Spinal cord (tissue), 10 donors: ENCODE measurements around the gene ACP4. TPM values are rescaled to one million over a fixed set of nuclear protein-coding genes. Genes with fewer than 3 reads are reported as not detected.
"Not testable (repeated sequence)": the region's sequence is repeated elsewhere in the genome, so short reads cannot be mapped to it uniquely, and the experiment has no call there.

Experiments
- DNase-seq, 6 donors: peaks; one replicate each; pipeline versions ENCODE4 v3.0.0 to v3.0.0-alpha.2; 2013 to 2015; ENCODE audit warnings: low spot score in 6 of 6, low read depth in 4 of 6
- H3K27ac ChIP-seq: one replicate; pipeline ENCODE4 v1.5.1; 2013; ENCODE audit warnings: low read depth, low read length, control low read depth
- H3K27me3 ChIP-seq: one replicate; pipeline ENCODE4 v1.6.1; 2013; ENCODE audit warnings: low read length; ENCODE audit not compliant: control insufficient read depth, insufficient read depth
- H3K36me3 ChIP-seq: one replicate; pipeline ENCODE4 v1.6.1; 2013; ENCODE audit warnings: low read length; ENCODE audit not compliant: control insufficient read depth, insufficient read depth
- H3K4me1 ChIP-seq: one replicate; pipeline ENCODE4 v1.6.1; 2013; ENCODE audit warnings: low read length; ENCODE audit not compliant: control insufficient read depth, insufficient read depth
- H3K4me3 ChIP-seq: one replicate; pipeline ENCODE4 v1.5.1; 2013; ENCODE audit warnings: low read depth, low read length, control low read depth
- H3K9me3 ChIP-seq: one replicate; pipeline ENCODE4 v1.6.1; 2013; ENCODE audit warnings: low read length; ENCODE audit not compliant: control insufficient read depth, insufficient read depth
- WGBS: methylation state at CpG from one replicate; pipeline ENCODE4 v1.1.5; 2013; ENCODE audit warnings: missing lambda C conversion rate; ENCODE audit not compliant: insufficient coverage; 5-methylcytosine and 5-hydroxymethylcytosine counted together
- polyA plus RNA-seq, 2 donors: library from polyadenylated mRNA; unstranded; fragments of 120-200 nt; gene quantifications; one replicate each; pipeline ENCODE4 v1.2.1, GENCODE V29; 2013; ENCODE audit not compliant: insufficient read length in 2 of 2
- total RNA-seq, 2 donors: library from RNA; depleted of rRNA in 1 of 2; stranded (reverse); fragments of 120-200 nt in 1 of 2; fragments of >200 nt in 1 of 2; gene quantifications; one replicate each; pipeline versions ENCODE4 v1.2.3 to v1.2.4, GENCODE V29; 2013 to 2014
- donor health status: healthy.

ACP4 gene
- total and polyA plus RNA-seq, 4 donors: 0.44 TPM; not detected in 3

GRCh38 chr19:50803633-50804419 is 13.6 kb downstream of the ACP4 start:
- Histone ChIP-seq H3K27me3 (no peaks in the 10 kb centered on the region), H3K9me3 (no peaks in the 10 kb centered on the region), H3K4me1 (peaks cover 22% of the 10 kb centered on the region), H3K36me3 (peaks cover 32% of the 10 kb centered on the region), H3K4me3 (peak overlapping the region; percentile 68), H3K27ac (peak overlapping the region; percentile 99)
- peak in 1 of 6 donors; percentile 54 for DNase-seq
- under 1% methylated on average over 32 of the region's 40 CpGs for WGBS

GRCh38 chr19:50804420-50805272 is 14.4 kb downstream of the ACP4 start:
- WGBS: 0% methylated on average over 61 of the region's 62 CpGs
- peaks cover 22% of the 10 kb centered on the region for H3K4me1 ChIP-seq
- H3K27me3 ChIP-seq: no peaks in the 10 kb centered on the region
- peak; percentile 97 to 100 (median 99) for DNase-seq
- peak overlapping the region; percentile 68 for H3K4me3 ChIP-seq
- H3K9me3 ChIP-seq: no peaks in the 10 kb centered on the region
- H3K36me3 ChIP-seq: peaks cover 24% of the 10 kb centered on the region
- H3K27ac ChIP-seq: peak overlapping the region; percentile 99

- no peak for DNase-seq
- peaks cover 6% of the 10 kb centered on the region for H3K4me1 ChIP-seq
- no peaks in the 10 kb centered on the region for H3K9me3 ChIP-seq
- H3K27ac ChIP-seq: no peak overlapping the region
- peaks cover 4% of the 10 kb centered on the region for H3K27me3 ChIP-seq
- no CpG with 5 or more reads among the region's 1 CpG for WGBS
- no peaks in the 10 kb centered on the region for H3K36me3 ChIP-seq
- H3K4me3 ChIP-seq: no peak overlapping the region
Measured at GRCh38 chr19:50808856-50809255, 18.6 kb downstream of the ACP4 start.

- DNase-seq, H3K4me3 ChIP-seq, H3K27ac ChIP-seq, H3K9me3 ChIP-seq, H3K4me1 ChIP-seq, H3K36me3 ChIP-seq: not testable (repeated sequence)
- WGBS: 84% methylated on average over 3 of the region's 3 CpGs
- peaks cover 13% of the 10 kb centered on the region for H3K27me3 ChIP-seq
Measured at GRCh38 chr19:50811622-50812238, 21.5 kb downstream of the ACP4 start.

- no peak for DNase-seq
- WGBS: 74% methylated on average over 3 of the region's 3 CpGs
- Histone ChIP-seq H3K27ac (no peak overlapping the region), H3K4me3 (no peak overlapping the region), H3K4me1 (no peaks in the 10 kb centered on the region), H3K36me3 (no peaks in the 10 kb centered on the region), H3K27me3 (peaks cover 19% of the 10 kb centered on the region), H3K9me3 (no peaks in the 10 kb centered on the region)
Measured at GRCh38 chr19:50812474-50812873, 22.3 kb downstream of the ACP4 start.

- 87% methylated on average over 4 of the region's 5 CpGs for WGBS
- Histone ChIP-seq H3K27ac (no peak overlapping the region), H3K27me3 (peaks cover 43% of the 10 kb centered on the region), H3K9me3 (no peaks in the 10 kb centered on the region), H3K4me1 (peaks cover 8% of the 10 kb centered on the region), H3K4me3 (no peak overlapping the region), H3K36me3 (no peaks in the 10 kb centered on the region)
- DNase-seq: no peak
Measured at GRCh38 chr19:50814883-50815282, 24.7 kb downstream of the ACP4 start.

- Histone ChIP-seq H3K4me3 (no peak overlapping the region), H3K27ac (no peak overlapping the region), H3K27me3 (peaks cover 47% of the 10 kb centered on the region), H3K36me3 (no peaks in the 10 kb centered on the region), H3K9me3 (no peaks in the 10 kb centered on the region), H3K4me1 (peaks cover 8% of the 10 kb centered on the region)
- 100% methylated on average over 1 of the region's 1 CpG for WGBS
- DNase-seq: no peak
Measured at GRCh38 chr19:50815439-50815838, 25.2 kb downstream of the ACP4 start.

- peak in 1 of 6 donors; percentile 16 for DNase-seq
- Histone ChIP-seq H3K27ac (no peak overlapping the region), H3K4me1 (peaks cover 8% of the 10 kb centered on the region), H3K27me3 (peaks cover 69% of the 10 kb centered on the region), H3K4me3 (peak overlapping the region; percentile 18), H3K9me3 (no peaks in the 10 kb centered on the region), H3K36me3 (no peaks in the 10 kb centered on the region)
- WGBS: 2% methylated on average over 52 of the region's 52 CpGs
Measured at GRCh38 chr19:50817941-50818858, 28.0 kb downstream of the ACP4 start.
